Vagina (tissue), 2 donors: ENCODE results near the gene ZNF735.

Experiments
- POLR2A ChIP-seq, 2 donors: fragments of 450-650 bp; IDR thresholded peaks; one replicate each; pipeline ENCODE4 v1.6.1; 2017; ENCODE audit warnings: antibody characterized with exemption in 2 of 2, mild to moderate bottlenecking in 2 of 2, moderate library complexity in 2 of 2
- TF ChIP-seq, protein P1 (sequence below), 3 experiments: fragments of 450-650 bp in 2 of 3; fragments of 200-600 bp in 1 of 3; sonication (generic) in 1 of 3; IDR thresholded peaks; one replicate each; pipeline ENCODE4 v1.5.1; 2017 to 2019; ENCODE audit warnings: antibody characterized with exemption in 3 of 3, mild to moderate bottlenecking in 2 of 3, moderate library complexity in 2 of 3

GRCh38 chr7:64174328-64174727 is 32.7 kb upstream of the ZNF735 start:
- TF ChIP-seq POLR2A (IDR thresholded peaks at IDR 0.05) = no peak
- TF ChIP-seq, protein P1, sequence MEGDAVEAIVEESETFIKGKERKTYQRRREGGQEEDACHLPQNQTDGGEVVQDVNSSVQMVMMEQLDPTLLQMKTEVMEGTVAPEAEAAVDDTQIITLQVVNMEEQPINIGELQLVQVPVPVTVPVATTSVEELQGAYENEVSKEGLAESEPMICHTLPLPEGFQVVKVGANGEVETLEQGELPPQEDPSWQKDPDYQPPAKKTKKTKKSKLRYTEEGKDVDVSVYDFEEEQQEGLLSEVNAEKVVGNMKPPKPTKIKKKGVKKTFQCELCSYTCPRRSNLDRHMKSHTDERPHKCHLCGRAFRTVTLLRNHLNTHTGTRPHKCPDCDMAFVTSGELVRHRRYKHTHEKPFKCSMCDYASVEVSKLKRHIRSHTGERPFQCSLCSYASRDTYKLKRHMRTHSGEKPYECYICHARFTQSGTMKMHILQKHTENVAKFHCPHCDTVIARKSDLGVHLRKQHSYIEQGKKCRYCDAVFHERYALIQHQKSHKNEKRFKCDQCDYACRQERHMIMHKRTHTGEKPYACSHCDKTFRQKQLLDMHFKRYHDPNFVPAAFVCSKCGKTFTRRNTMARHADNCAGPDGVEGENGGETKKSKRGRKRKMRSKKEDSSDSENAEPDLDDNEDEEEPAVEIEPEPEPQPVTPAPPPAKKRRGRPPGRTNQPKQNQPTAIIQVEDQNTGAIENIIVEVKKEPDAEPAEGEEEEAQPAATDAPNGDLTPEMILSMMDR (IDR thresholded peaks at IDR 0.05) = no peak
